PFSK-1 (cell line): ENCODE measurements around the gene AKAP13.

Source experiments
- FOXP2 ChIP-seq: optimal IDR thresholded peaks from 2 replicates; pipeline ENCODE3; 2011; ENCODE audit warnings: borderline replicate concordance, control low read depth, inconsistent platforms; ENCODE audit not compliant: insufficient read depth; ENCODE audit errors: extremely low read length, extremely low read depth
- POLR2AphosphoS5 ChIP-seq: IDR thresholded peaks from 2 replicates; pipeline ENCODE4 v1.6.1; 2012; ENCODE audit warnings: low read depth, mild to moderate bottlenecking, control low read depth, low read length, moderate library complexity
- SIN3A ChIP-seq: IDR thresholded peaks from 2 replicates; pipeline ENCODE4 v1.6.1; 2012; ENCODE audit warnings: mild to moderate bottlenecking, low read length, moderate library complexity, borderline replicate concordance; ENCODE audit not compliant: insufficient read depth
- TAF1 ChIP-seq: IDR thresholded peaks from 2 replicates; pipeline ENCODE4 v1.6.1; 2012; ENCODE audit warnings: low read length, control low read depth, borderline replicate concordance; ENCODE audit not compliant: insufficient read depth
- TF ChIP-seq, protein P1 (sequence below), 2 experiments: IDR thresholded peaks; 2 replicates each; pipeline versions ENCODE4 v1.6.1 to v1.8.0; 2011 to 2012; ENCODE audit warnings: low read depth in 2 of 2, low read length in 2 of 2, control low read depth in 1 of 2, inconsistent platforms in 1 of 2, mild to moderate bottlenecking in 1 of 2, moderate library complexity in 1 of 2; ENCODE audit not compliant: insufficient read depth in 1 of 2

Gene AKAP13

DNA sequence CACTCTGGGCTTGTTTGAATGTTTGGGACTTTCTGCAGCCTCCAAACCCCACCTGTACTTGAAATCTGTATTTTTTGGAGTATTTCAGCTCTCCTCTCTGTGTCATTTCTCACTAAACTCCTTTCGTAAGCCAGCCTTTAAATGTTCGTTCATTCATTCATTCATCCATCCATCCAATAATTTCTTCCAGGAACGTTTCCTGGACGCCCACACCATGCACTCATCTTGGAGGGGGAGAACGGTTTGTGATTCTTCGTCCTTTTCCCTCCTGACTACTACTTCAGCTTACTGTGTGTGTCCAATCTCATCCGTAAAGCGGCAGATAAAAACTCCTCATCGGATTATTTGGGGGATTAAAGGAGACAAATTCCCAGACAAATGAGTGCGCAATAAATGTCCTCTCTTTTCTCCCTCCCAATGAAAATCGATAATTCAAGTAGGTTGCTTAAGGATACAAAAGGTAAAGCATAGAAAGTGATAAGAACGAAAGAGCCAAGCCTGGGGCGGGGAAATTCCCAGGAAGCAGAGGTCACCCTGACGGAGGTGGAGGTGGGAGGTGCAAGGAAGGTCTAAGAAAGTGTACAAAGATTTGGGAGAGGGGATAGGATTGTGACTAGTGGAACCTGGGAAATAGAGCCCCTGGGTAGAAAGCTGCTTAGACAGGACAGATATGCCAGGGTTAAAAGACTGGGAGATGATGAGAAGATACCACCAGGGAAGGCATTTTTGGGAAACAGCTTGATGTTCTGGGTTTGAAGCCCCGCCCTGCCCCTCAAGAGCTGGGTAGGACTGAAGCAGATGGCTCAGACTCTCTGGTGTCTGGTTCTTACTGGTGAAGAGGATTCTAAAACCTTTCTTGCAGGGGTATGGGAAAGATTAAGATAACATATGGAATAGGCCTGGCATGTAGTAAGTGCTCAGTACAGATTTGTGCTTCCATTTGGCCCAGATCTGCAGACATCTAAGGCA, 415.2 kb downstream of the AKAP13 start:
- TF ChIP-seq TAF1 (no peak), POLR2AphosphoS5 (no peak), FOXP2 (no peak), SIN3A (no peak)
- TF ChIP-seq, protein P1, sequence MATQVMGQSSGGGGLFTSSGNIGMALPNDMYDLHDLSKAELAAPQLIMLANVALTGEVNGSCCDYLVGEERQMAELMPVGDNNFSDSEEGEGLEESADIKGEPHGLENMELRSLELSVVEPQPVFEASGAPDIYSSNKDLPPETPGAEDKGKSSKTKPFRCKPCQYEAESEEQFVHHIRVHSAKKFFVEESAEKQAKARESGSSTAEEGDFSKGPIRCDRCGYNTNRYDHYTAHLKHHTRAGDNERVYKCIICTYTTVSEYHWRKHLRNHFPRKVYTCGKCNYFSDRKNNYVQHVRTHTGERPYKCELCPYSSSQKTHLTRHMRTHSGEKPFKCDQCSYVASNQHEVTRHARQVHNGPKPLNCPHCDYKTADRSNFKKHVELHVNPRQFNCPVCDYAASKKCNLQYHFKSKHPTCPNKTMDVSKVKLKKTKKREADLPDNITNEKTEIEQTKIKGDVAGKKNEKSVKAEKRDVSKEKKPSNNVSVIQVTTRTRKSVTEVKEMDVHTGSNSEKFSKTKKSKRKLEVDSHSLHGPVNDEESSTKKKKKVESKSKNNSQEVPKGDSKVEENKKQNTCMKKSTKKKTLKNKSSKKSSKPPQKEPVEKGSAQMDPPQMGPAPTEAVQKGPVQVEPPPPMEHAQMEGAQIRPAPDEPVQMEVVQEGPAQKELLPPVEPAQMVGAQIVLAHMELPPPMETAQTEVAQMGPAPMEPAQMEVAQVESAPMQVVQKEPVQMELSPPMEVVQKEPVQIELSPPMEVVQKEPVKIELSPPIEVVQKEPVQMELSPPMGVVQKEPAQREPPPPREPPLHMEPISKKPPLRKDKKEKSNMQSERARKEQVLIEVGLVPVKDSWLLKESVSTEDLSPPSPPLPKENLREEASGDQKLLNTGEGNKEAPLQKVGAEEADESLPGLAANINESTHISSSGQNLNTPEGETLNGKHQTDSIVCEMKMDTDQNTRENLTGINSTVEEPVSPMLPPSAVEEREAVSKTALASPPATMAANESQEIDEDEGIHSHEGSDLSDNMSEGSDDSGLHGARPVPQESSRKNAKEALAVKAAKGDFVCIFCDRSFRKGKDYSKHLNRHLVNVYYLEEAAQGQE (IDR thresholded peaks at IDR 0.05; ENCODE audit: insufficient read depth in 1 of 2, low read depth in 2 of 2, low read length in 2 of 2): no peak
